ENCODE measurements around the gene OPALIN. TPM values are rescaled to one million over a fixed set of nuclear protein-coding genes. Genes with fewer than 3 reads are reported as not detected.

OPALIN gene
- total and polyA plus RNA-seq, 5 donors = not detected

DNA sequence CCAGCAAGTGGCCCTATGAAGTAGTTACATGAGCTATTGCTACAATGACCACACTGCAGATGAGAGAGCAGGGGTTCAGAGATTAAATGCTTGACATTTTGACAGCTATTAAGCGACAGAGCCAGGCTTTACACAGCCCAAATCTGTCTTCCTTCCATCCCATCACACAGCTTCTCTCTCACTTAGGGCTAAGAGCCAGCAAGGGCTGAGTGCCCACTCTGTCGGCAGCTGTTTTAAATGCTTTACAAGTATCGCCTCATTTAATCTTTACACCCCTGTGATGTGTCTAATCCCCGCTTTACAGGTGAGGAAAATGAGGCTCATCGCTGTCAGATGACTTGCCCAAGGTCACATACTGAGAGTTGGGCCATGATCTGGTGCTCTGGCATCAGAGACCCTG, 15.2 kb upstream of the OPALIN start:
- ATAC-seq = peak in 1 of 2 donors; percentile 6
- intact Hi-C loops (cut with DNase I) = no loop called here

GRCh38 chr10:96371356-96371755, 12.6 kb upstream of the OPALIN start:
- no peak for ATAC-seq
- 85% methylated on average over 11 of the region's 11 CpGs for WGBS
- Histone ChIP-seq H3K9me3 (ENCODE audit: control insufficient read depth, low read length) (no peaks in the 10 kb centered on the region), H3K4me1 (ENCODE audit: control insufficient read depth, insufficient read depth, low read length) (no peaks in the 10 kb centered on the region), H3K4me3 (ENCODE audit: low read length) (no peak overlapping the region), H3K27me3 (ENCODE audit: control insufficient read depth, insufficient read depth) (no peaks in the 10 kb centered on the region), H3K27ac (ENCODE audit: low read length) (no peak overlapping the region)
- intact Hi-C loops (cut with DNase I) = no loop called here
- DNase-seq = no peak

More for the DNA sequence above, 15.2 kb upstream of the OPALIN start:
- Histone ChIP-seq H3K4me1 (ENCODE audit: control insufficient read depth, insufficient read depth, low read length) (no peaks in the 10 kb centered on the region), H3K9me3 (ENCODE audit: control insufficient read depth, low read length) (no peaks in the 10 kb centered on the region), H3K27ac (ENCODE audit: low read length) (no peak overlapping the region), H3K4me3 (ENCODE audit: low read length) (no peak overlapping the region), H3K27me3 (ENCODE audit: control insufficient read depth, insufficient read depth) (no peaks in the 10 kb centered on the region)
- WGBS = 58% methylated on average over 5 of the region's 5 CpGs
- peak in 1 of 3 donors; percentile 55 for DNase-seq

DNA sequence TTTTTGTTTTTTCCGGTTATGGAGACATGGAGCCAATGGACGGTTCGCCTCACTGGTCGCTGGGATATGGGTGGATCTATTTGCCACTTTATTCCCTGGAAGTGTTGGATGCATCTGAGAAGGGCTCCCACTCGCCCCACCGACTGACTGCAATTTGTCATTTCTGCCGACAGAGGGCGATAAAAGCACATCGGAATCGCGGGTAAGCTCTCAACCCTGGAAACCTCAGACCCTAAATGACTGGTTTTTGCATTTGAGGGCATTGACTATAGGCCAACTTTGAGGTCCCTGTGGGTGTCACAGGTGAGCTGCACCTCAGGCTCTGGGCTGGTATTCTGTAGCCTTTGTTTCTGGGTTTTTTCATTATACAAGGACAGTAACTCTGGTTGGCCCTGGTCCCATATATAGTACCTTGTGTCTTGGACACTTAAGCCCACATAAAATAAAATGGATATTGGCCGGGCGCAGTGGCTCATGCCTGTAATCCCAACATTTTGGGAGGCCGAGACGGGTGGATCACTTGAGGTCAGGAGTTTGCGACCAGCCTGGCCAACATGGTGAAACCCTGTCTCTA, 11.9 kb upstream of the OPALIN start:
- H3K9me3 ChIP-seq (ENCODE audit: control insufficient read depth, low read length) = no peaks in the 10 kb centered on the region
- peak in 1 of 2 donors; percentile 8 for ATAC-seq
- no peak overlapping the region for H3K4me3 ChIP-seq (ENCODE audit: low read length)
- no peaks in the 10 kb centered on the region for H3K4me1 ChIP-seq (ENCODE audit: control insufficient read depth, insufficient read depth, low read length)
- no peaks in the 10 kb centered on the region for H3K27me3 ChIP-seq (ENCODE audit: control insufficient read depth, insufficient read depth)
- H3K27ac ChIP-seq (ENCODE audit: low read length) = no peak overlapping the region
- DNase-seq = peak in 2 of 3 donors; percentile 61 to 69
- intact Hi-C loops (cut with DNase I) = no loop called here
- WGBS = 39% methylated on average over 16 of the region's 16 CpGs

GRCh38 chr10:96369890-96370583, 11.2 kb upstream of the OPALIN start:
- Histone ChIP-seq H3K4me1 (ENCODE audit: control insufficient read depth, insufficient read depth, low read length) (no peaks in the 10 kb centered on the region), H3K4me3 (ENCODE audit: low read length) (no peak overlapping the region), H3K27ac (ENCODE audit: low read length) (no peak overlapping the region), H3K27me3 (ENCODE audit: control insufficient read depth, insufficient read depth) (no peaks in the 10 kb centered on the region), H3K9me3 (ENCODE audit: control insufficient read depth, low read length) (no peaks in the 10 kb centered on the region)
- DNase-seq = peak in 1 of 3 donors; percentile 53
- WGBS = 86% methylated on average over 38 of the region's 38 CpGs
- intact Hi-C loops (cut with DNase I) = no loop called here
- no peak for ATAC-seq

DNA sequence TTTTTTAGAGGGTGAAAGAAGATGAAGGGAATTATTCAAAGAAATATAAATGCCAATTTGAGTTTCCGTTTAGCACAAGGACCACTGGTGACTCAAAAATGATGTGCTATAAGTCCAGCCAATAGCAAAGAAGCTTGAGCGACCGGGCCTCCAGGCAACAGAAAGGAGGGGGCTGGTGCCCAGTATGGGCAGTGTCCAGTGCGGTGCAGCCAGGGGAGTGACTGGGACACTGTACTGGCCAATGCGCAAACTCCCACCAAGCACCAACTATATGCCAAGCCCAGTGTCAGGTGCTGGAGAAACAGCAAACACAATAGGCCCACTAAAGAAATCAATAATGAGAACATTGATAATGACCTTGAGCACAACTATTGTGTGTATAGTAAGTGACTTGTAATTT, 10.2 kb upstream of the OPALIN start:
- no peaks in the 10 kb centered on the region for H3K4me1 ChIP-seq (ENCODE audit: control insufficient read depth, insufficient read depth, low read length)
- no peak for ATAC-seq
- no peaks in the 10 kb centered on the region for H3K9me3 ChIP-seq (ENCODE audit: control insufficient read depth, low read length)
- H3K27ac ChIP-seq (ENCODE audit: low read length) = no peak overlapping the region
- no peak for DNase-seq
- intact Hi-C loops (cut with DNase I) = no loop called here
- no peaks in the 10 kb centered on the region for H3K27me3 ChIP-seq (ENCODE audit: control insufficient read depth, insufficient read depth)
- WGBS = 78% methylated on average over 5 of the region's 5 CpGs
- H3K4me3 ChIP-seq (ENCODE audit: low read length) = no peak overlapping the region

GRCh38 chr10:96367470-96367869, 8.7 kb upstream of the OPALIN start:
- H3K9me3 ChIP-seq (ENCODE audit: control insufficient read depth, low read length) = no peaks in the 10 kb centered on the region
- no peak overlapping the region for H3K27ac ChIP-seq (ENCODE audit: low read length)
- H3K27me3 ChIP-seq (ENCODE audit: control insufficient read depth, insufficient read depth) = no peaks in the 10 kb centered on the region
- no peaks in the 10 kb centered on the region for H3K4me1 ChIP-seq (ENCODE audit: control insufficient read depth, insufficient read depth, low read length)
- ATAC-seq (peak; percentile 67 to 74), DNase-seq (no peak)
- intact Hi-C loops (cut with DNase I) = no loop called here
- WGBS = 52% methylated on average over 4 of the region's 4 CpGs
- no peak overlapping the region for H3K4me3 ChIP-seq (ENCODE audit: low read length)

DNA sequence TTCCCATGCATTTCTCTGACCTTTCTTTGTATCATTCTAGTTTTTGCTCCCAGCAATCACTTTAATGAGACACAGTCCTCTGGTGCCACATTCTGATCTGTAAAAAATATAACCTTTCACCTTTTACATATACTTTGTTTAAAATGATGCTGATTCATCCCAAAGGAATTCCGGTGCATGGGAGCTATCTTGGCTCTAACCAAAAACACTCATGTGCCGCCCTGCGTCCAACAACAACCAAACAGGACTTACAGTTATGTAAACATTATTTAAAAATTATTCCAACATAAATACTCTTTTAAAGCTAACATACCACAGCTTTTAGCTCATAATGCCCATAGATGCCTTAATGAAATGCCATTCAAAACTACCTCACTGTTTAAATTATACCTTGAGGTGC, 7.7 kb upstream of the OPALIN start:
- H3K4me1 ChIP-seq (ENCODE audit: control insufficient read depth, insufficient read depth, low read length) = no peaks in the 10 kb centered on the region
- DNase-seq (no peak), ATAC-seq (no peak)
- H3K9me3 ChIP-seq (ENCODE audit: control insufficient read depth, low read length) = no peaks in the 10 kb centered on the region
- WGBS = 70% methylated on average over 3 of the region's 3 CpGs
- no peak overlapping the region for H3K27ac ChIP-seq (ENCODE audit: low read length)
- H3K4me3 ChIP-seq (ENCODE audit: low read length) = no peak overlapping the region
- H3K27me3 ChIP-seq (ENCODE audit: control insufficient read depth, insufficient read depth) = no peaks in the 10 kb centered on the region
- intact Hi-C loops (cut with DNase I) = no loop called here

GRCh38 chr10:96365571-96365970, 6.8 kb upstream of the OPALIN start:
- no peaks in the 10 kb centered on the region for H3K9me3 ChIP-seq (ENCODE audit: control insufficient read depth, low read length)
- intact Hi-C loops (cut with DNase I) = no loop called here
- H3K4me3 ChIP-seq (ENCODE audit: low read length) = no peak overlapping the region
- H3K27ac ChIP-seq (ENCODE audit: low read length) = no peak overlapping the region
- ATAC-seq = no peak
- DNase-seq = no peak
- H3K4me1 ChIP-seq (ENCODE audit: control insufficient read depth, insufficient read depth, low read length) = no peaks in the 10 kb centered on the region
- WGBS = 81% methylated on average over 3 of the region's 3 CpGs
- no peaks in the 10 kb centered on the region for H3K27me3 ChIP-seq (ENCODE audit: control insufficient read depth, insufficient read depth)

DNA sequence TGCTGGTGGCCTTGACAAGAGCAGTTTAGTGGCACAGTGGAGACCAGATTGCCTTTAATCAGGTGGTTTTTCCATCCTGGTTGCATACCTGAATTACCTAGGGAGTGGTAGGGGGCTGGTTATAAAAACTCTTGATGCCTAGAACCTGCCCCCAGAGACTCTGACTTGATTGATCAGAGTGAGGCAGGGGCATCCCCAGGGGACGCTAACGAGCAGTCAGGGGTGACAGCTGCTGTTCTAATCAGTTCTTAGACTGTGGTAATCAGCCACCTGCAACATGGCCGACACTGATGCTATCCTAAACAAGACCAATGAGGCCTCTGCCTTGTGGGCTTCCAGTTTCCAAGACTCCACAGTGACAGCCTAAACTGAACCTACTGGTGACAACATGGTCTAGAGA, 2.0 kb upstream of the OPALIN start:
- DNase-seq (no peak), ATAC-seq (no peak)
- Histone ChIP-seq H3K27me3 (ENCODE audit: control insufficient read depth, insufficient read depth) (no peaks in the 10 kb centered on the region), H3K27ac (ENCODE audit: low read length) (no peak overlapping the region), H3K9me3 (ENCODE audit: control insufficient read depth, low read length) (no peaks in the 10 kb centered on the region), H3K4me1 (ENCODE audit: control insufficient read depth, insufficient read depth, low read length) (no peaks in the 10 kb centered on the region), H3K4me3 (ENCODE audit: low read length) (no peak overlapping the region)
- 58% methylated on average over 3 of the region's 3 CpGs for WGBS
- intact Hi-C loops (cut with DNase I) = no loop called here

DNA sequence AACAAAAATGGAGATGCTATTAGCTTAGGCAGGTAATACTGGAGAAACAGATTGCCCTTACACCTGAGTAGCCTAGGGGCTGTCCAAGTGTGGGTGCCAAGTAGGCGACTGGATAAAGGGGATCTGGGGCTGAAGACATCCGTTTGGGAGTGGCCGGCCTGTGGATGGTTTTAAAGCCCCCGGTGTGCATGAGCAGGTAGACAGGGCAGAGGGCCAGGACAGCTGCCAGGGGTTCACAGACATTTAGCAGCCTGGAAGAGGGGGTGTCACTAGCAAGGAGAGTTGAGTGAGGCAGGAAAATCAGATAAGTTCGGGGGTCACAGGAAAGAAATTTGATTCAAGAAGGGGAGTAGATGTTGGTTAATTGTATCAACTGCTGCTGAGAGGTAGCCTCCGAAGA, 1.5 kb upstream of the OPALIN start:
- ATAC-seq = no peak
- Histone ChIP-seq H3K4me1 (ENCODE audit: control insufficient read depth, insufficient read depth, low read length) (no peaks in the 10 kb centered on the region), H3K9me3 (ENCODE audit: control insufficient read depth, low read length) (no peaks in the 10 kb centered on the region), H3K27ac (ENCODE audit: low read length) (no peak overlapping the region), H3K27me3 (ENCODE audit: control insufficient read depth, insufficient read depth) (no peaks in the 10 kb centered on the region), H3K4me3 (ENCODE audit: low read length) (no peak overlapping the region)
- intact Hi-C loops (cut with DNase I) = no loop called here
- 89% methylated on average over 6 of the region's 6 CpGs for WGBS
- DNase-seq = no peak

GRCh38 chr10:96359616-96360015, 814 bp upstream of the OPALIN start:
- no peak overlapping the region for H3K27ac ChIP-seq (ENCODE audit: low read length)
- WGBS = 76% methylated on average over 6 of the region's 6 CpGs
- DNase-seq = no peak
- intact Hi-C loops (cut with DNase I) = no loop called here
- no peak for ATAC-seq
- H3K4me1 ChIP-seq (ENCODE audit: control insufficient read depth, insufficient read depth, low read length) = no peaks in the 10 kb centered on the region
- no peak overlapping the region for H3K4me3 ChIP-seq (ENCODE audit: low read length)
- no peaks in the 10 kb centered on the region for H3K9me3 ChIP-seq (ENCODE audit: control insufficient read depth, low read length)
- no peaks in the 10 kb centered on the region for H3K27me3 ChIP-seq (ENCODE audit: control insufficient read depth, insufficient read depth)
